GM23338 (cell line): ENCODE results near the gene PAXX. TPM values are rescaled to one million over a fixed set of nuclear protein-coding genes. Genes with fewer than 3 reads are reported as not detected.

Experiments
- ATAC-seq: fragments of 200-7000 bp; cut with Tn5 transposase; 3 replicates; pipeline ENCODE4 v1.9.1; 2020
- DNase-seq: peaks from one replicate; pipeline ENCODE4 v3.0.0-alpha.2; 2015; ENCODE audit warnings: low spot score
- H2AFZ ChIP-seq: fragments of 200-600 bp; sonication (generic); 2 replicates; pipeline ENCODE4 v1.8.0; 2016; ENCODE audit warnings: antibody characterized with exemption, mild to moderate bottlenecking, moderate library complexity
- H3F3A ChIP-seq: fragments of 200-600 bp; sonication (generic); replicated peaks from 2 replicates; pipeline ENCODE4 v1.8.0; 2017; ENCODE audit warnings: antibody characterized with exemption, mixed run types, low read depth
- H3K27ac ChIP-seq: fragments of 200-600 bp; sonication (generic); 2 replicates; pipeline ENCODE4 v1.6.1; 2016; ENCODE audit warnings: low read depth
- H3K27me3 ChIP-seq: fragments of 200-600 bp; sonication (generic); 2 replicates; pipeline ENCODE4 v1.8.0; 2016; ENCODE audit warnings: mild to moderate bottlenecking, mixed run types, moderate library complexity; ENCODE audit not compliant: insufficient read depth
- H3K36me3 ChIP-seq: fragments of 200-600 bp; sonication (generic); 2 replicates; pipeline ENCODE4 v1.8.0; 2016; ENCODE audit warnings: mild to moderate bottlenecking; ENCODE audit not compliant: insufficient read depth
- H3K4me1 ChIP-seq: fragments of 200-600 bp; sonication (generic); 2 replicates; pipeline ENCODE4 v1.8.0; 2016; ENCODE audit warnings: mild to moderate bottlenecking, moderate library complexity; ENCODE audit not compliant: insufficient read depth
- H3K4me2 ChIP-seq: fragments of 200-600 bp; sonication (generic); 2 replicates; pipeline ENCODE4 v1.7.1; 2017; ENCODE audit warnings: mixed run types
- H3K4me3 ChIP-seq: fragments of 200-600 bp; sonication (generic); 2 replicates; pipeline ENCODE4 v1.6.1; 2016; ENCODE audit warnings: mixed run types
- H3K79me2 ChIP-seq: fragments of 200-600 bp; sonication (generic); replicated peaks from 2 replicates; pipeline ENCODE4 v1.8.0; 2017; ENCODE audit warnings: mild to moderate bottlenecking; ENCODE audit not compliant: insufficient read depth
- H3K9me2 ChIP-seq: fragments of 200-600 bp; sonication (generic); 2 replicates; pipeline ENCODE4 v1.8.0; 2017; ENCODE audit not compliant: insufficient read depth
- H4K20me1 ChIP-seq: fragments of 200-600 bp; sonication (generic); replicated peaks from 2 replicates; pipeline ENCODE4 v1.8.0; 2017; ENCODE audit warnings: mild to moderate bottlenecking; ENCODE audit not compliant: insufficient read depth
- H3K27ac Mint-ChIP-seq: 2 replicates; pipeline ENCODE4 v1.8.0; 2020; ENCODE audit warnings: inconsistent platforms, mild to moderate bottlenecking, moderate library complexity, mixed read lengths
- H3K27me3 Mint-ChIP-seq: 3 replicates; pipeline ENCODE4 v1.8.0; 2022; ENCODE audit warnings: low read depth, mild to moderate bottlenecking, moderate library complexity, mixed read lengths, inconsistent platforms; ENCODE audit not compliant: insufficient read depth, poor library complexity
- H3K36me3 Mint-ChIP-seq: 3 replicates; pipeline ENCODE4 v1.8.0; 2021; ENCODE audit warnings: low read depth, mild to moderate bottlenecking, inconsistent platforms, moderate library complexity, mixed read lengths
- H3K4me1 Mint-ChIP-seq: 3 replicates; pipeline ENCODE4 v1.8.0; 2020; ENCODE audit warnings: mild to moderate bottlenecking, inconsistent platforms, mixed read lengths
- H3K4me3 Mint-ChIP-seq: 3 replicates; pipeline ENCODE4 v1.8.0; 2021; ENCODE audit warnings: moderate library complexity, mild to moderate bottlenecking, inconsistent platforms, mixed read lengths
- H3K9me3 Mint-ChIP-seq: 3 replicates; pipeline ENCODE4 v1.8.0; 2020; ENCODE audit warnings: moderate library complexity, mild to moderate bottlenecking, inconsistent platforms, mixed read lengths
- CREB1 ChIP-seq: fragments of 250-450 bp; sonication (Bioruptor Pico); IDR thresholded peaks from 2 replicates; pipeline ENCODE4 v1.5.0; 2020; ENCODE audit warnings: low read depth, mild to moderate bottlenecking, moderate library complexity
- EZH2 ChIP-seq: fragments of 200-600 bp; sonication (generic); IDR thresholded peaks from one replicate; pipeline ENCODE4 v1.8.0; 2017; ENCODE audit warnings: antibody characterized with exemption, mild to moderate bottlenecking, low read depth; ENCODE audit not compliant: unreplicated experiment
- EZH2phosphoT487 ChIP-seq: fragments of 200-600 bp; sonication (generic); IDR thresholded peaks from one replicate; pipeline ENCODE4 v1.8.1; 2018; ENCODE audit warnings: antibody characterized with exemption; ENCODE audit not compliant: unreplicated experiment
- JUNB ChIP-seq: IDR thresholded peaks from one replicate; pipeline ENCODE4 v1.6.1; 2016; ENCODE audit warnings: antibody characterized with exemption; ENCODE audit not compliant: unreplicated experiment
- POLR2AphosphoS5 ChIP-seq: IDR thresholded peaks from 2 replicates; pipeline ENCODE4 v1.6.1; 2016; ENCODE audit warnings: antibody characterized with exemption, low read depth
- STAT1 ChIP-seq: IDR thresholded peaks from one replicate; pipeline ENCODE4 v1.6.1; 2016; ENCODE audit warnings: antibody characterized with exemption; ENCODE audit not compliant: unreplicated experiment
- ZNF114 ChIP-seq: fragments of 250-450 bp; sonication (Bioruptor Pico); IDR thresholded peaks from 2 replicates; pipeline ENCODE4 v1.5.0; 2020; ENCODE audit warnings: mild to moderate bottlenecking, moderate library complexity
- ZNF331 ChIP-seq: fragments of 250-450 bp; sonication (Bioruptor Pico); IDR thresholded peaks from 2 replicates; pipeline ENCODE4 v1.5.0; 2020; ENCODE audit warnings: low read depth, mild to moderate bottlenecking, moderate library complexity
- polyA plus RNA-seq: library from polyadenylated mRNA; unstranded; fragments of >200 nt; fragmentation: Nextera tagmentation; extraction: Ambion mirVana; gene quantifications from 2 replicates; pipeline ENCODE4 v1.2.1, GENCODE V29; 2016
- total RNA-seq: library from RNA; depleted of rRNA; stranded (reverse); fragments of >200 nt; shearing (Covaris generic); gene quantifications from 2 replicates; pipeline ENCODE4 v1.2.3, GENCODE V29; 2014
- TF ChIP-seq, protein P1 (sequence below): fragments of 250-450 bp; sonication (Bioruptor Pico); IDR thresholded peaks from 2 replicates; pipeline ENCODE4 v1.5.0; 2020; ENCODE audit warnings: mild to moderate bottlenecking, moderate library complexity
- TF ChIP-seq, protein P2 (sequence below), 2 experiments: fragments of 200-600 bp in 1 of 2; sonication (generic) in 1 of 2; conservative IDR thresholded peaks; 2 replicates each; pipeline versions ENCODE4 v1.5.1 to v1.6.1; 2016 to 2017; ENCODE audit warnings: antibody characterized with exemption in 2 of 2, low read depth in 2 of 2, mild to moderate bottlenecking in 2 of 2, moderate library complexity in 1 of 2
- TF ChIP-seq, protein P3 (sequence below): IDR thresholded peaks from one replicate; pipeline ENCODE4 v1.6.1; 2018; ENCODE audit warnings: antibody characterized with exemption; ENCODE audit not compliant: unreplicated experiment

Gene PAXX
- total and polyA plus RNA-seq, 2 experiments from 2014 or later = 71.5 to 86.0 TPM

GRCh38 chr9:136977649-136978072, 14.6 kb upstream of the PAXX start:
- Histone ChIP-seq H3K27me3 (no peaks in the 10 kb centered on the region), H3F3A (no peaks in the 10 kb centered on the region), H2AFZ (peak overlapping the region; percentile 52; the same call in 1 of the 2 replicates), H3K36me3 (no peaks in the 10 kb centered on the region), H3K27ac (no peak overlapping the region), H4K20me1 (no peaks in the 10 kb centered on the region), H3K9me2 (no peaks in the 10 kb centered on the region), H3K79me2 (no peaks in the 10 kb centered on the region), H3K4me2 (peak overlapping the region; percentile 86), H3K4me1 (no peaks in the 10 kb centered on the region), H3K4me3 (peak overlapping the region; percentile 70)
- peaks cover 2% of the 10 kb centered on the region; the same call in 1 of the 3 replicates for H3K4me1 Mint-ChIP-seq
- H3K27ac Mint-ChIP-seq = no peak overlapping the region
- no peaks in the 10 kb centered on the region for H3K36me3 Mint-ChIP-seq
- H3K4me3 Mint-ChIP-seq = peak overlapping the region; percentile 64
- H3K27me3 Mint-ChIP-seq = peaks cover 7% of the 10 kb centered on the region
- H3K9me3 Mint-ChIP-seq = no peaks in the 10 kb centered on the region
- TF ChIP-seq ZNF331 (CRISPR knock-in tag) = no peak
- no peak for TF ChIP-seq CREB1 (CRISPR knock-in tag)
- TF ChIP-seq, protein P1, sequence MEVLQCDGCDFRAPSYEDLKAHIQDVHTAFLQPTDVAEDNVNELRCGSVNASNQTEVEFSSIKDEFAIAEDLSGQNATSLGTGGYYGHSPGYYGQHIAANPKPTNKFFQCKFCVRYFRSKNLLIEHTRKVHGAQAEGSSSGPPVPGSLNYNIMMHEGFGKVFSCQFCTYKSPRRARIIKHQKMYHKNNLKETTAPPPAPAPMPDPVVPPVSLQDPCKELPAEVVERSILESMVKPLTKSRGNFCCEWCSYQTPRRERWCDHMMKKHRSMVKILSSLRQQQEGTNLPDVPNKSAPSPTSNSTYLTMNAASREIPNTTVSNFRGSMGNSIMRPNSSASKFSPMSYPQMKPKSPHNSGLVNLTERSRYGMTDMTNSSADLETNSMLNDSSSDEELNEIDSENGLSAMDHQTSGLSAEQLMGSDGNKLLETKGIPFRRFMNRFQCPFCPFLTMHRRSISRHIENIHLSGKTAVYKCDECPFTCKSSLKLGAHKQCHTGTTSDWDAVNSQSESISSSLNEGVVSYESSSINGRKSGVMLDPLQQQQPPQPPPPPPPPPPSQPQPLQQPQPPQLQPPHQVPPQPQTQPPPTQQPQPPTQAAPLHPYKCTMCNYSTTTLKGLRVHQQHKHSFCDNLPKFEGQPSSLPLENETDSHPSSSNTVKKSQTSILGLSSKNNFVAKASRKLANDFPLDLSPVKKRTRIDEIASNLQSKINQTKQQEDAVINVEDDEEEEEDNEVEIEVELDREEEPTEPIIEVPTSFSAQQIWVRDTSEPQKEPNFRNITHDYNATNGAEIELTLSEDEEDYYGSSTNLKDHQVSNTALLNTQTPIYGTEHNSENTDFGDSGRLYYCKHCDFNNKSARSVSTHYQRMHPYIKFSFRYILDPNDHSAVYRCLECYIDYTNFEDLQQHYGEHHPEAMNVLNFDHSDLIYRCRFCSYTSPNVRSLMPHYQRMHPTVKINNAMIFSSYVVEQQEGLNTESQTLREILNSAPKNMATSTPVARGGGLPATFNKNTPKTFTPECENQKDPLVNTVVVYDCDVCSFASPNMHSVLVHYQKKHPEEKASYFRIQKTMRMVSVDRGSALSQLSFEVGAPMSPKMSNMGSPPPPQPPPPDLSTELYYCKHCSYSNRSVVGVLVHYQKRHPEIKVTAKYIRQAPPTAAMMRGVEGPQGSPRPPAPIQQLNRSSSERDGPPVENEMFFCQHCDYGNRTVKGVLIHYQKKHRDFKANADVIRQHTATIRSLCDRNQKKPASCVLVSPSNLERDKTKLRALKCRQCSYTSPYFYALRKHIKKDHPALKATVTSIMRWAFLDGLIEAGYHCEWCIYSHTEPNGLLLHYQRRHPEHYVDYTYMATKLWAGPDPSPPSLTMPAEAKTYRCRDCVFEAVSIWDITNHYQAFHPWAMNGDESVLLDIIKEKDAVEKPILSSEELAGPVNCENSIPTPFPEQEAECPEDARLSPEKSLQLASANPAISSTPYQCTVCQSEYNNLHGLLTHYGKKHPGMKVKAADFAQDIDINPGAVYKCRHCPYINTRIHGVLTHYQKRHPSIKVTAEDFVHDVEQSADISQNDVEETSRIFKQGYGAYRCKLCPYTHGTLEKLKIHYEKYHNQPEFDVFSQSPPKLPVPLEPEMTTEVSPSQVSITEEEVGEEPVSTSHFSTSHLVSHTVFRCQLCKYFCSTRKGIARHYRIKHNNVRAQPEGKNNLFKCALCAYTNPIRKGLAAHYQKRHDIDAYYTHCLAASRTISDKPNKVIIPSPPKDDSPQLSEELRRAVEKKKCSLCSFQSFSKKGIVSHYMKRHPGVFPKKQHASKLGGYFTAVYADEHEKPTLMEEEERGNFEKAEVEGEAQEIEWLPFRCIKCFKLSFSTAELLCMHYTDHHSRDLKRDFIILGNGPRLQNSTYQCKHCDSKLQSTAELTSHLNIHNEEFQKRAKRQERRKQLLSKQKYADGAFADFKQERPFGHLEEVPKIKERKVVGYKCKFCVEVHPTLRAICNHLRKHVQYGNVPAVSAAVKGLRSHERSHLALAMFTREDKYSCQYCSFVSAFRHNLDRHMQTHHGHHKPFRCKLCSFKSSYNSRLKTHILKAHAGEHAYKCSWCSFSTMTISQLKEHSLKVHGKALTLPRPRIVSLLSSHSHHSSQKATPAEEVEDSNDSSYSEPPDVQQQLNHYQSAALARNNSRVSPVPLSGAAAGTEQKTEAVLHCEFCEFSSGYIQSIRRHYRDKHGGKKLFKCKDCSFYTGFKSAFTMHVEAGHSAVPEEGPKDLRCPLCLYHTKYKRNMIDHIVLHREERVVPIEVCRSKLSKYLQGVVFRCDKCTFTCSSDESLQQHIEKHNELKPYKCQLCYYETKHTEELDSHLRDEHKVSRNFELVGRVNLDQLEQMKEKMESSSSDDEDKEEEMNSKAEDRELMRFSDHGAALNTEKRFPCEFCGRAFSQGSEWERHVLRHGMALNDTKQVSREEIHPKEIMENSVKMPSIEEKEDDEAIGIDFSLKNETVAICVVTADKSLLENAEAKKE = no peak
- TF ChIP-seq ZNF114 (CRISPR knock-in tag) = no peak
- TF ChIP-seq, protein P2, sequence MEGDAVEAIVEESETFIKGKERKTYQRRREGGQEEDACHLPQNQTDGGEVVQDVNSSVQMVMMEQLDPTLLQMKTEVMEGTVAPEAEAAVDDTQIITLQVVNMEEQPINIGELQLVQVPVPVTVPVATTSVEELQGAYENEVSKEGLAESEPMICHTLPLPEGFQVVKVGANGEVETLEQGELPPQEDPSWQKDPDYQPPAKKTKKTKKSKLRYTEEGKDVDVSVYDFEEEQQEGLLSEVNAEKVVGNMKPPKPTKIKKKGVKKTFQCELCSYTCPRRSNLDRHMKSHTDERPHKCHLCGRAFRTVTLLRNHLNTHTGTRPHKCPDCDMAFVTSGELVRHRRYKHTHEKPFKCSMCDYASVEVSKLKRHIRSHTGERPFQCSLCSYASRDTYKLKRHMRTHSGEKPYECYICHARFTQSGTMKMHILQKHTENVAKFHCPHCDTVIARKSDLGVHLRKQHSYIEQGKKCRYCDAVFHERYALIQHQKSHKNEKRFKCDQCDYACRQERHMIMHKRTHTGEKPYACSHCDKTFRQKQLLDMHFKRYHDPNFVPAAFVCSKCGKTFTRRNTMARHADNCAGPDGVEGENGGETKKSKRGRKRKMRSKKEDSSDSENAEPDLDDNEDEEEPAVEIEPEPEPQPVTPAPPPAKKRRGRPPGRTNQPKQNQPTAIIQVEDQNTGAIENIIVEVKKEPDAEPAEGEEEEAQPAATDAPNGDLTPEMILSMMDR (conservative IDR thresholded peaks at IDR 0.05; ENCODE audit: low read depth in 2 of 2) = no peak
- TF ChIP-seq, protein P3, sequence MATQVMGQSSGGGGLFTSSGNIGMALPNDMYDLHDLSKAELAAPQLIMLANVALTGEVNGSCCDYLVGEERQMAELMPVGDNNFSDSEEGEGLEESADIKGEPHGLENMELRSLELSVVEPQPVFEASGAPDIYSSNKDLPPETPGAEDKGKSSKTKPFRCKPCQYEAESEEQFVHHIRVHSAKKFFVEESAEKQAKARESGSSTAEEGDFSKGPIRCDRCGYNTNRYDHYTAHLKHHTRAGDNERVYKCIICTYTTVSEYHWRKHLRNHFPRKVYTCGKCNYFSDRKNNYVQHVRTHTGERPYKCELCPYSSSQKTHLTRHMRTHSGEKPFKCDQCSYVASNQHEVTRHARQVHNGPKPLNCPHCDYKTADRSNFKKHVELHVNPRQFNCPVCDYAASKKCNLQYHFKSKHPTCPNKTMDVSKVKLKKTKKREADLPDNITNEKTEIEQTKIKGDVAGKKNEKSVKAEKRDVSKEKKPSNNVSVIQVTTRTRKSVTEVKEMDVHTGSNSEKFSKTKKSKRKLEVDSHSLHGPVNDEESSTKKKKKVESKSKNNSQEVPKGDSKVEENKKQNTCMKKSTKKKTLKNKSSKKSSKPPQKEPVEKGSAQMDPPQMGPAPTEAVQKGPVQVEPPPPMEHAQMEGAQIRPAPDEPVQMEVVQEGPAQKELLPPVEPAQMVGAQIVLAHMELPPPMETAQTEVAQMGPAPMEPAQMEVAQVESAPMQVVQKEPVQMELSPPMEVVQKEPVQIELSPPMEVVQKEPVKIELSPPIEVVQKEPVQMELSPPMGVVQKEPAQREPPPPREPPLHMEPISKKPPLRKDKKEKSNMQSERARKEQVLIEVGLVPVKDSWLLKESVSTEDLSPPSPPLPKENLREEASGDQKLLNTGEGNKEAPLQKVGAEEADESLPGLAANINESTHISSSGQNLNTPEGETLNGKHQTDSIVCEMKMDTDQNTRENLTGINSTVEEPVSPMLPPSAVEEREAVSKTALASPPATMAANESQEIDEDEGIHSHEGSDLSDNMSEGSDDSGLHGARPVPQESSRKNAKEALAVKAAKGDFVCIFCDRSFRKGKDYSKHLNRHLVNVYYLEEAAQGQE = no peak
- no peak for TF ChIP-seq EZH2
- TF ChIP-seq STAT1 = no peak
- TF ChIP-seq EZH2phosphoT487 = no peak
- TF ChIP-seq JUNB = no peak
- TF ChIP-seq POLR2AphosphoS5 = no peak
- DNase-seq = peak; percentile 40
- peak; percentile 25 for ATAC-seq
